Brain microvascular endothelial cell (primary cell): ENCODE measurements around the gene TBC1D2.

ENCODE experiments used
- DNase-seq: peaks from one replicate; pipeline ENCODE4 v3.0.0-alpha.2; 2020
- H3K27ac ChIP-seq: fragments of 250-450 bp; sonication (Bioruptor Pico); 2 replicates; pipeline ENCODE4 v1.5.1; 2020; ENCODE audit warnings: mild to moderate bottlenecking, moderate library complexity
- H3K27me3 ChIP-seq: fragments of 250-450 bp; sonication (Bioruptor Pico); replicated peaks from 2 replicates; pipeline ENCODE4 v1.5.1; 2020; ENCODE audit warnings: mild to moderate bottlenecking
- H3K36me3 ChIP-seq: fragments of 250-450 bp; sonication (Bioruptor Pico); replicated peaks from 2 replicates; pipeline ENCODE4 v1.5.1; 2020; ENCODE audit warnings: mild to moderate bottlenecking
- H3K4me3 ChIP-seq: 2 replicates; pipeline ENCODE4 v1.5.1; 2011; ENCODE audit warnings: low read depth, mild to moderate bottlenecking, control low read depth, low read length, moderate library complexity
- CTCF ChIP-seq: IDR thresholded peaks from 2 replicates; pipeline ENCODE4 v1.5.1; 2011; ENCODE audit warnings: low read depth, mild to moderate bottlenecking, moderate library complexity, low read length, control low read depth, inconsistent platforms; ENCODE audit errors: missing control alignments
- in situ Hi-C: cut with HindIII; loops from 2 replicates; pipeline ENCODE4 v1.10.0; 2017; ENCODE audit warnings: low sequenced_read_pairs, low pct_ligation_motif_present

TBC1D2 gene

GRCh38 chr9:98203153-98203552 lies 52.3 kb downstream of the TBC1D2 start:
- no peak for TF ChIP-seq CTCF
- H3K4me3 ChIP-seq: no peak overlapping the region
- peaks cover 24% of the 10 kb centered on the region for H3K36me3 ChIP-seq
- no peaks in the 10 kb centered on the region for H3K27me3 ChIP-seq
- in situ Hi-C loops: no loop called here
- H3K27ac ChIP-seq: no peak overlapping the region
- no peak for DNase-seq

GRCh38 chr9:98202252-98202651 lies 53.2 kb downstream of the TBC1D2 start:
- no peaks in the 10 kb centered on the region for H3K27me3 ChIP-seq
- in situ Hi-C loops: no loop called here
- H3K36me3 ChIP-seq: peaks cover 20% of the 10 kb centered on the region
- no peak for DNase-seq
- TF ChIP-seq CTCF: no peak
- no peak overlapping the region for H3K27ac ChIP-seq
- no peak overlapping the region for H3K4me3 ChIP-seq

GRCh38 chr9:98201749-98202148 lies 53.7 kb downstream of the TBC1D2 start:
- Histone ChIP-seq H3K27me3 (no peaks in the 10 kb centered on the region), H3K36me3 (peaks cover 20% of the 10 kb centered on the region), H3K27ac (no peak overlapping the region), H3K4me3 (no peak overlapping the region)
- no peak for DNase-seq
- in situ Hi-C loops: no loop called here
- no peak for TF ChIP-seq CTCF

GRCh38 chr9:98201102-98201501 lies 54.3 kb downstream of the TBC1D2 start:
- TF ChIP-seq CTCF: no peak
- no peak overlapping the region for H3K27ac ChIP-seq
- H3K36me3 ChIP-seq: peaks cover 20% of the 10 kb centered on the region
- no peak for DNase-seq
- in situ Hi-C loops: no loop called here
- no peak overlapping the region for H3K4me3 ChIP-seq
- H3K27me3 ChIP-seq: no peaks in the 10 kb centered on the region

- TF ChIP-seq CTCF: no peak
- Histone ChIP-seq H3K27ac (no peak overlapping the region), H3K27me3 (no peaks in the 10 kb centered on the region), H3K4me3 (no peak overlapping the region), H3K36me3 (peaks cover 20% of the 10 kb centered on the region)
- DNase-seq: no peak
- in situ Hi-C loops: no loop called here
These were observed 55.9 kb downstream of the TBC1D2 start for GRCh38 chr9:98199388-98200033.

- in situ Hi-C loops: no loop called here
- no peak for DNase-seq
- H3K4me3 ChIP-seq: no peak overlapping the region
- H3K27me3 ChIP-seq: no peaks in the 10 kb centered on the region
- no peak for TF ChIP-seq CTCF
- peaks cover 10% of the 10 kb centered on the region for H3K36me3 ChIP-seq
- H3K27ac ChIP-seq: no peak overlapping the region
These were observed 59.8 kb downstream of the TBC1D2 start for GRCh38 chr9:98195671-98196070.
